KMS-11 (cell line): ENCODE measurements around the gene DEDD.

Source experiments
- H2AFZ ChIP-seq: fragments of 200-600 bp; sonication (generic); 2 replicates; pipeline ENCODE4 v1.6.1; 2016; ENCODE audit warnings: antibody characterized with exemption, mixed run types, low read depth
- H3K27ac ChIP-seq: fragments of 200-600 bp; sonication (generic); 2 replicates; pipeline ENCODE4 v1.6.1; 2016; ENCODE audit warnings: mild to moderate bottlenecking, mixed run types
- H3K27me3 ChIP-seq: fragments of 200-600 bp; sonication (generic); 2 replicates; pipeline ENCODE4 v1.6.1; 2017; ENCODE audit warnings: mild to moderate bottlenecking, low read depth, mixed run types, moderate library complexity; ENCODE audit not compliant: insufficient read depth
- H3K36me3 ChIP-seq: fragments of 200-600 bp; sonication (generic); 2 replicates; pipeline ENCODE4 v1.6.1; 2017; ENCODE audit warnings: mild to moderate bottlenecking, mixed run types; ENCODE audit not compliant: insufficient read depth
- H3K4me1 ChIP-seq: fragments of 200-600 bp; sonication (generic); 2 replicates; pipeline ENCODE4 v1.6.1; 2016; ENCODE audit warnings: mild to moderate bottlenecking, low read depth, mixed run types; ENCODE audit not compliant: poor library complexity, severe bottlenecking
- H3K4me2 ChIP-seq: fragments of 200-600 bp; sonication (generic); 2 replicates; pipeline ENCODE4 v1.7.0; 2016; ENCODE audit warnings: mild to moderate bottlenecking, mixed run types
- H3K4me3 ChIP-seq: fragments of 200-600 bp; sonication (generic); IDR thresholded peaks from 2 replicates; pipeline ENCODE4 v1.6.1; 2017; ENCODE audit warnings: low read depth, low read length, mixed read lengths; ENCODE audit not compliant: insufficient read depth
- H3K79me2 ChIP-seq: fragments of 200-600 bp; sonication (generic); 2 replicates; pipeline ENCODE4 v1.6.1; 2016; ENCODE audit warnings: low read depth, mixed run types; ENCODE audit not compliant: insufficient read depth
- H3K9ac ChIP-seq: fragments of 200-600 bp; sonication (generic); 2 replicates; pipeline ENCODE4 v1.6.1; 2016; ENCODE audit warnings: mild to moderate bottlenecking, mixed run types
- H4K20me1 ChIP-seq: fragments of 200-600 bp; sonication (generic); 2 replicates; pipeline ENCODE4 v1.6.1; 2016; ENCODE audit warnings: mild to moderate bottlenecking, mixed run types; ENCODE audit not compliant: insufficient read depth
- TF ChIP-seq, protein P1 (sequence below): fragments of 200-600 bp; sonication (generic); conservative IDR thresholded peaks from 2 replicates; pipeline ENCODE4 v1.6.1; 2017; ENCODE audit warnings: low read depth, mild to moderate bottlenecking, antibody characterized with exemption, low read length, moderate library complexity, mixed read lengths

The DEDD gene

DNA sequence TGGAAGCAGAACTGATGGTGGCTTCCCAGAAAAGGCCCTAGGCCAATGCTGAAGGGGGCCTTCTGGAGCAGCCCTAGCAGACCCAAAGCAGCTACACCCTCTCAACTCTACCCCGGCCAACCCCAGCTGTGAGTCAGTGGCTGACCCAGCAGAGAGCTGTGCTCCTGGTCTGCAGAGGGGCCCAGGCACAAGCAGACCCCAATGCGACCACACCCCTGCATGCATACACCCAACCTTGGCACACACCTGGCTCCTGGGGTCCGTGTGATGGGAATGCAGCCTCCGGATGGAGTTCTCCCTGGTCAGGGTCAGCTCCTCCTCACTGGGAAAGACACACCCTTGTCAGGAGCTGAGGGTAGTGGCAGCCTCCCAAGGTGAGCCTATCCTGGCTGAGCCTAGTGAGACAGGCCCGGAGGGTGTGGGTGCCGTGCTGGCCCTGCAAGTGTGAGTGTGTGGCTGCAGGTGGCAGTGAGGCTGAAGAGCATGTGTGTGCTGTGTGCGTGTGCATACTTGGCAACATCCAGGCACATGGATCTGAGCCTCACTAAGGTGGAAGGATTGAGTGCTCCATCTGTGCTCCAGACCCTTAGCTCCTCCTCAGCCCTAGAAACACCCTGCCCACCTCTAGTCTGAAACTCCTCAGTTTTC, 58.9 kb downstream of the DEDD start:
- no peaks in the 10 kb centered on the region for H3K27me3 ChIP-seq
- no peak overlapping the region for H3K4me3 ChIP-seq
- no peak overlapping the region for H3K27ac ChIP-seq
- no peaks in the 10 kb centered on the region for H4K20me1 ChIP-seq
- no peaks in the 10 kb centered on the region for H3K36me3 ChIP-seq
- peaks cover 11% of the 10 kb centered on the region for H3K79me2 ChIP-seq
- H3K4me2 ChIP-seq = no peak overlapping the region
- no peak overlapping the region for H2AFZ ChIP-seq
- H3K9ac ChIP-seq = no peak overlapping the region
- peaks cover 25% of the 10 kb centered on the region for H3K4me1 ChIP-seq
- TF ChIP-seq, protein P1, sequence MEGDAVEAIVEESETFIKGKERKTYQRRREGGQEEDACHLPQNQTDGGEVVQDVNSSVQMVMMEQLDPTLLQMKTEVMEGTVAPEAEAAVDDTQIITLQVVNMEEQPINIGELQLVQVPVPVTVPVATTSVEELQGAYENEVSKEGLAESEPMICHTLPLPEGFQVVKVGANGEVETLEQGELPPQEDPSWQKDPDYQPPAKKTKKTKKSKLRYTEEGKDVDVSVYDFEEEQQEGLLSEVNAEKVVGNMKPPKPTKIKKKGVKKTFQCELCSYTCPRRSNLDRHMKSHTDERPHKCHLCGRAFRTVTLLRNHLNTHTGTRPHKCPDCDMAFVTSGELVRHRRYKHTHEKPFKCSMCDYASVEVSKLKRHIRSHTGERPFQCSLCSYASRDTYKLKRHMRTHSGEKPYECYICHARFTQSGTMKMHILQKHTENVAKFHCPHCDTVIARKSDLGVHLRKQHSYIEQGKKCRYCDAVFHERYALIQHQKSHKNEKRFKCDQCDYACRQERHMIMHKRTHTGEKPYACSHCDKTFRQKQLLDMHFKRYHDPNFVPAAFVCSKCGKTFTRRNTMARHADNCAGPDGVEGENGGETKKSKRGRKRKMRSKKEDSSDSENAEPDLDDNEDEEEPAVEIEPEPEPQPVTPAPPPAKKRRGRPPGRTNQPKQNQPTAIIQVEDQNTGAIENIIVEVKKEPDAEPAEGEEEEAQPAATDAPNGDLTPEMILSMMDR = no peak; the same call in 1 of the 2 replicates

DNA sequence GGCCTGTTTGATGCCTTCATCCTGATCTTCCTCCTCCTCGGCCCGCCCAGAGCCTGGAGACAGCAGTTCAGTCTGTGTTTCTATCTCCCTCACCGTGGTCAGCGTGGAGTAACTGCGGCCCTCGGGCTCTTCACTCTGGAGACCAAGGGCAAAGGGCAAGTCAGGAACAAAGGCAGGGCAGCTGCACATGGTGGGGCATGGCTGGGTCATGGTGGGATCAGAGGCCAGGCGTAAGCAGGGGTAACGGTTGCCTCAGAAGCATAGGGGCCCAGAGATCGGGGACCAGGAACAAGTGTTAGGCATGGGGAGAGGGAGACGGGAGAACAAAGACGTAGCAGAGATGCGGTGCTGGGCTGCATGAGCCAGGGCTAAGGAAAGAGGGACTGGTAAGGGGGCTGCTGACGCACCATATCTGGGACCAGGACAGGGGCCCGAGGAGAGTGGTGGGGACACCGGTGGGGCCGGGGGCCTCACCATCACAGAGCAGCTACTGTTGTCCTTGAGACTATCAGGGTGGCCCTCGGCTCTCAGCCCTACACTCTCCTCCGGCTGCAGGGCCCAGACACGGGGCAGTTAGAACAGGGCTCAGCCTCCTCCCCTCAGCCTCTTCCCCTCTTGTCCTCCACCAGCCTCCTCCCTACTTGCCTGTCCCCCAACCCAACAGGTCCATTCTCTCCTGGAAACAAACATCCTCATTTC, 59.6 kb downstream of the DEDD start:
- H3K36me3 ChIP-seq = no peaks in the 10 kb centered on the region
- no peak overlapping the region for H3K27ac ChIP-seq
- no peak overlapping the region for H3K9ac ChIP-seq
- H3K79me2 ChIP-seq = peaks cover 18% of the 10 kb centered on the region
- no peak overlapping the region for H3K4me3 ChIP-seq
- no peak overlapping the region for H2AFZ ChIP-seq
- TF ChIP-seq, protein P1 = no peak; the same call in 1 of the 2 replicates
- peaks cover 32% of the 10 kb centered on the region for H3K4me1 ChIP-seq
- no peak overlapping the region for H3K4me2 ChIP-seq
- H4K20me1 ChIP-seq = no peaks in the 10 kb centered on the region
- no peaks in the 10 kb centered on the region for H3K27me3 ChIP-seq

DNA sequence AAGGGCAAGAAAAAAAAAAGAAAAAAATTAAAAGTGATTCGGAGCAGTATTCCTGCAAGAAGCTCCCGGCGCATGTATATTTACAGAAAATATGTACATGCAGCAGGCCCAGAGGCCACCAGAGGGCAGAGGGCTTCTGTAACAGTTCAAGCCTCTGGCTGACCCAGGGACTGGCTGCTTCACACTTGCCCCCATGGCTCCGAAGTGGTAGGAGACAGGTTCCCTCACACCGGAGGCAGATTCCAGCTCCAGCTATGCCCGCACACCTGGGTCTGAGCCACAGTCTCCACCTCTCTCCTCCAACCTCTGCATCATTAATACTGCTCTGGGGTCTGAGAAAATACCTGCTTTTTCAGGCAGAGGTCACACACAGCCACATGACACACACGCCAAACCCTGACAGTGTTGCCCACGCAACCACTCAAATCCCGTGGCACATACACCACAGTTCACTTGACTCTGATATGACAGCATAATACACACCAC, 60.5 kb downstream of the DEDD start:
- H3K27ac ChIP-seq = no peak overlapping the region
- no peaks in the 10 kb centered on the region for H3K36me3 ChIP-seq
- no peaks in the 10 kb centered on the region for H3K27me3 ChIP-seq
- H3K4me2 ChIP-seq = no peak overlapping the region
- 0 out of 2 replicates have a peak overlapping the region, but pooled peaks have one; percentile 2 for H2AFZ ChIP-seq
- no peak overlapping the region for H3K9ac ChIP-seq
- H3K79me2 ChIP-seq = peaks cover 27% of the 10 kb centered on the region
- no peaks in the 10 kb centered on the region for H4K20me1 ChIP-seq
- H3K4me3 ChIP-seq = no peak overlapping the region
- TF ChIP-seq, protein P1 = peak; percentile 88
- peaks cover 41% of the 10 kb centered on the region for H3K4me1 ChIP-seq
